K562 (cell line): ENCODE results near the gene MAD1L1. TPM values are rescaled to one million over a fixed set of nuclear protein-coding genes. Genes with fewer than 3 reads are reported as not detected.
A peak's percentile ranks its signal among the peaks of the same experiment; 100 is the strongest.

ENCODE experiments used
- ATAC-seq: fragments of 200-7000 bp; cut with Tn5 transposase; 3 replicates; pipeline ENCODE4 v1.9.1; 2020; ENCODE audit warnings: moderate library complexity
- BruUV-seq: library from RNA; stranded (reverse); fragments of 400-500 nt; replicated peaks from 2 replicates; lab custom pipeline; 2021; lab: Mats Ljungman, UMichigan
- CTCF ChIA-PET: fragments of 300-600 bp; formaldehyde crosslinking; extraction: SDS; loops from one replicate; lab custom pipeline; 2021; ENCODE audit warnings: low intra/inter-chr PET ratio; lab: Yijun Ruan, JAX
- POLR2A ChIA-PET: fragments of 300-600, 350-650 bp; sonication (Branson Sonifier 250); formaldehyde crosslinking; extraction: SDS; loops from one replicate; lab custom pipeline; 2021; ENCODE audit warnings: antibody characterized with exemption, inconsistent platforms; lab: Yijun Ruan, JAX
- DNase-seq, 4 experiments: peaks; one replicate each; pipeline versions ENCODE4 v3.0.0 to v3.0.0-alpha.2; 2011 to 2018; ENCODE audit warnings: low spot score in 3 of 4, mixed read lengths in 3 of 4; ENCODE audit errors: extremely low read depth in 1 of 4
- FAIRE-seq: peaks from 2 replicates; lab custom pipeline; 2011; peaks lifted over from hg19 to GRCh38; lab: Jason Lieb, UNC
- H2AFZ ChIP-seq: 2 replicates; pipeline ENCODE4 v1.6.0; 2011; ENCODE audit warnings: low read depth, low read length, control low read depth, inconsistent platforms
- H3K27ac ChIP-seq: fragments of 200-600 bp; 3 replicates; pipeline ENCODE4 v1.8.0; 2011; ENCODE audit warnings: low read depth, mild to moderate bottlenecking, control low read depth, inconsistent platforms, low read length, moderate library complexity, mixed read lengths; ENCODE audit errors: extremely low read depth
- H3K27me3 ChIP-seq, 2 experiments: fragments of 300-600 bp in 1 of 2; 2 replicates in 1 of 2; 3 replicates in 1 of 2; pipeline versions ENCODE4 v1.6.0 to v1.8.0; 2011; ENCODE audit warnings: inconsistent platforms in 2 of 2, low read length in 2 of 2, mild to moderate bottlenecking in 1 of 2, mixed read lengths in 1 of 2, moderate library complexity in 1 of 2; ENCODE audit not compliant: control insufficient read depth in 2 of 2, insufficient read depth in 2 of 2
- H3K36me3 ChIP-seq: fragments of 300-600 bp; 3 replicates; pipeline ENCODE4 v1.8.0; 2011; ENCODE audit warnings: mild to moderate bottlenecking, low read length, inconsistent platforms; ENCODE audit not compliant: control insufficient read depth, insufficient read depth
- H3K4me1 ChIP-seq, 2 experiments: fragments of 200-600 bp in 1 of 2; replicated peaks in 1 of 2; 2 replicates in 1 of 2; 3 replicates in 1 of 2; pipeline versions ENCODE4 v1.5.1 to v1.8.0; 2011; ENCODE audit warnings: inconsistent platforms in 2 of 2, low read length in 2 of 2, mild to moderate bottlenecking in 1 of 2, mixed read lengths in 1 of 2, moderate library complexity in 1 of 2; ENCODE audit not compliant: control insufficient read depth in 2 of 2, insufficient read depth in 2 of 2
- H3K4me2 ChIP-seq: 2 replicates; pipeline ENCODE4 v1.6.1; 2011; ENCODE audit warnings: low read length, control low read depth, inconsistent platforms, mixed read lengths; ENCODE audit not compliant: insufficient read depth
- H3K4me3 ChIP-seq: fragments of 200-600 bp; sonication (generic), shearing (Covaris generic); 2 replicates; pipeline ENCODE4 v1.5.1; 2016; ENCODE audit warnings: control low read depth, inconsistent platforms
- H3K79me2 ChIP-seq: fragments of 200-600 bp; 3 replicates; pipeline ENCODE4 v1.8.0; 2011; ENCODE audit warnings: low read length, inconsistent platforms; ENCODE audit not compliant: control insufficient read depth, insufficient read depth
- H3K9ac ChIP-seq, 2 experiments: 2 replicates each; pipeline versions ENCODE4 v1.6.0 to v1.6.1; 2011; ENCODE audit warnings: low read depth in 2 of 2, low read length in 2 of 2, control low read depth in 1 of 2, inconsistent platforms in 1 of 2, mild to moderate bottlenecking in 1 of 2, mixed read lengths in 1 of 2; ENCODE audit not compliant: insufficient read depth in 1 of 2
- H3K9me1 ChIP-seq: one replicate; pipeline ENCODE4 v1.6.0; 2011; ENCODE audit warnings: inconsistent platforms, mild to moderate bottlenecking, low read length, moderate library complexity; ENCODE audit not compliant: control insufficient read depth, insufficient read depth
- H3K9me3 ChIP-seq: replicated peaks from 2 replicates; pipeline ENCODE4 v1.5.1; 2011; ENCODE audit warnings: low read depth, low read length, inconsistent platforms; ENCODE audit not compliant: control insufficient read depth, insufficient read depth
- H4K20me1 ChIP-seq: replicated peaks from 2 replicates; pipeline ENCODE4 v1.6.1; 2011; ENCODE audit warnings: low read length, inconsistent platforms, mixed read lengths; ENCODE audit not compliant: control insufficient read depth, insufficient read depth
- EGR1 ChIP-seq: fragments of 450-650 bp; conservative IDR thresholded peaks from 2 replicates; pipeline ENCODE4 v1.6.1; 2017; ENCODE audit warnings: mild to moderate bottlenecking
- ESRRA ChIP-seq: fragments of 450-650 bp; IDR thresholded peaks from 2 replicates; pipeline ENCODE4 v1.6.1; 2014; ENCODE audit warnings: low read depth, mild to moderate bottlenecking, moderate library complexity, borderline replicate concordance
- FOXP1 ChIP-seq: sonication (generic); formaldehyde crosslinking; IDR thresholded peaks from 2 replicates; pipeline ENCODE4 v1.8.0; 2022; ENCODE audit warnings: mild to moderate bottlenecking, missing genetic modification reagents
- KDM1A ChIP-seq, 2 experiments: fragments of 450-650 bp; IDR thresholded peaks; 2 replicates each; pipeline ENCODE4 v1.6.1; 2016; ENCODE audit warnings: mild to moderate bottlenecking in 2 of 2
- MAZ ChIP-seq, 2 experiments: fragments of 450-650 bp in 1 of 2; sonication (generic) in 1 of 2; formaldehyde crosslinking; IDR thresholded peaks in 1 of 2; conservative IDR thresholded peaks in 1 of 2; 2 replicates each; pipeline versions ENCODE4 v1.4.0 to v1.5.0; 2020; ENCODE audit warnings: mild to moderate bottlenecking in 1 of 2, missing genetic modification reagents in 1 of 2
- PBX2 ChIP-seq, 2 experiments: IDR thresholded peaks in 1 of 2; conservative IDR thresholded peaks in 1 of 2; 2 replicates each; pipeline ENCODE4 v1.6.1; 2016; ENCODE audit warnings: low read depth in 2 of 2, mild to moderate bottlenecking in 1 of 2, missing compliant biosample characterization in 1 of 2, missing genetic modification characterization in 1 of 2, moderate library complexity in 1 of 2
- PHF8 ChIP-seq: fragments of 200-600 bp; sonication (generic); IDR thresholded peaks from 2 replicates; pipeline ENCODE4 v1.6.1; 2012; ENCODE audit warnings: mixed run types, mild to moderate bottlenecking, inconsistent platforms, low read length, moderate library complexity, borderline replicate concordance
- PTTG1 ChIP-seq: fragments of 450-650 bp; IDR thresholded peaks from 2 replicates; pipeline ENCODE4 v1.6.1; 2016; ENCODE audit warnings: low read depth, mild to moderate bottlenecking, missing genetic modification characterization, missing compliant biosample characterization
- RBM22 ChIP-seq: fragments of 200-400 bp; formaldehyde crosslinking; IDR thresholded peaks from 2 replicates; pipeline ENCODE4 v1.6.1; 2018; ENCODE audit warnings: low read length, low read depth; ENCODE audit not compliant: poor library complexity, severe bottlenecking
- TEAD4 ChIP-seq, 2 experiments: sonication (generic) in 1 of 2; formaldehyde crosslinking in 1 of 2; IDR thresholded peaks; 2 replicates each; pipeline versions ENCODE4 v1.6.1 to v1.8.0; 2012 to 2022; ENCODE audit warnings: borderline replicate concordance in 1 of 2, inconsistent platforms in 1 of 2, low read length in 1 of 2, mild to moderate bottlenecking in 1 of 2, missing genetic modification reagents in 1 of 2
- THRA ChIP-seq: fragments of 450-650 bp; IDR thresholded peaks from 2 replicates; pipeline ENCODE4 v1.6.1; 2017; ENCODE audit warnings: mild to moderate bottlenecking, moderate library complexity
- ZNF174 ChIP-seq: fragments of 250-450 bp; sonication (Bioruptor Pico); IDR thresholded peaks from 2 replicates; pipeline ENCODE4 v1.4.0; 2020; ENCODE audit warnings: mild to moderate bottlenecking
- WGBS: fragments of 100-300 bp; shearing (Covaris generic); methylation state at CpG from one replicate; pipeline ENCODE4 v1.1.6; 2016; ENCODE audit warnings: low coverage, mixed read lengths; ENCODE audit not compliant: insufficient coverage; ENCODE audit errors: missing lambda C conversion rate; 5-methylcytosine and 5-hydroxymethylcytosine counted together
- in situ Hi-C: fragments of 300-500 bp; cut with MboI; formaldehyde crosslinking; loops from 4 replicates; pipeline ENCODE4 v1.15.0; 2018; ENCODE audit warnings: inconsistent platforms, mixed read lengths
- intact Hi-C: fragments of 100-400 bp; cut with micrococcal nuclease; formaldehyde crosslinking; loops from 2 replicates; pipeline ENCODE4 v1.14.2; 2022
- polyA plus RNA-seq, 8 experiments: library from polyadenylated mRNA; depleted of rRNA in 4 of 8; stranded (reverse) in 5 of 8; unstranded in 3 of 8; fragments of >200 nt; fragmentation: Nextera tagmentation in 2 of 8; fragmentation: Illumina TruSeq in 1 of 8; extraction: Ambion mirVana in 2 of 8; extraction: Trizol in 1 of 8; gene quantifications; 2 replicates each; pipeline versions ENCODE4 v1.2.1 to v1.2.3, GENCODE V29; 2011 to 2014; ENCODE audit warnings: inconsistent platforms in 1 of 8, missing spikeins in 1 of 8
- total RNA-seq, 7 experiments: library from RNA; depleted of rRNA in 6 of 7; stranded (reverse); fragments of >200 nt in 6 of 7; fragmentation: Illumina TruSeq in 2 of 7; extraction: Trizol in 2 of 7; gene quantifications; 2 replicates each; pipeline versions ENCODE4 v1.2.1 to v1.2.3, GENCODE V29; 2011 to 2021; ENCODE audit warnings: low replicate concordance in 1 of 7
- TF ChIP-seq, protein P1 (sequence below), 2 experiments: IDR thresholded peaks; 2 replicates each; pipeline ENCODE4 v1.6.1; 2011; ENCODE audit warnings: borderline replicate concordance in 1 of 2, control low read depth in 1 of 2, low read depth in 1 of 2, low read length in 1 of 2, mild to moderate bottlenecking in 1 of 2, mixed read lengths in 1 of 2, moderate library complexity in 1 of 2; ENCODE audit not compliant: insufficient read depth in 1 of 2, insufficient read length in 1 of 2, poor library complexity in 1 of 2, severe bottlenecking in 1 of 2; ENCODE audit errors: extremely low read depth in 1 of 2

Gene MAD1L1
- total and polyA plus RNA-seq, 9 of the 15 experiments (the other 6 are each of a cell fraction or from before 2014, with no cell fraction given) = 1.7 to 89.7 (median 18.0) TPM

DNA sequence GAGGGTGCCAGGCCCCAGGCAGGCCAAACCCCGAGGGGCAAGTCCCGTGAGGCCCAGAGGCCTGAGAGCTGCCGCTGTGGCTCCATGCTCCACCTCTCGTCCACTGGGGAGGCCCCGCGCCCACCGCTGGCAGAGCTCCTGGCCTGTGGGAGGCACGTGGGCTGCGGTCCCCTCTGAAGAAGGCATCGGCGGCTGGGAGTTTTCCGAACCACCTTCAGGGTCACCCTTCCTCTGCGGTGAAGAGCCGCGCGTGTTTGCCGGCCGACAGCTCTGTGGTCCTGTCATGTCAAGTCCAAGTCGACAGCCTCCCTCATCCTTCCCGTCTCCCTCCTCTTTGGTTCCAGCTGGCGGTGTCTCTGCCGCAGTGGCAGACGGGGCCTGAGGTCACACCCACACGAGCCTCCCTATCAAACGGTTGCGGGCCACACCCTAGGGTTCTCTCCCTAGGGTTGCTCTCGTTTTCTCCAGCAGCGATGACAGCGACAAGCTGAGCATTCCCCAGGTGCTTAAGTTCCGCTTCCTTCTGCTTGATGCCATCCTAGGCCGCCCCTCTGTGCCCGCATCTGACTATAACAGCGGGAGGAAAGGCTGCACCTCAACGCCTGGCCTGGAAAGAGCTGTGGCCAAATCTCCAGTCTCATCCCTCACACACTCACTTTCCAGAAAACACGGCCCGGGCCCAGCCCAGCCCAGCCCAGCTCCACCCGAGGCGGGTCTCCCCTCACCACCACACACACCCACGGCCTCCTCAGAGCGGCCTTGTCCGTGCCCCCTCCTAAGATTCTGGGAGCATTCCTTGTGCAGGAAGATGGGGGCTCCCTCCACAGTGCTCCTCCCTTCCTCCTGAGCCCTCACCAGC is 377.6 kb downstream of the MAD1L1 start:
- peak; percentile 80 for ATAC-seq
- Histone ChIP-seq H3K27ac (peak overlapping the region; percentile 89), H3K4me1 (peaks cover 33 to 100% of the 10 kb centered on the region in 2 experiments)
- TF ChIP-seq KDM1A (IDR thresholded peaks at IDR 0.05) = peak; percentile 23 to 32; a peak in 1 of 4 replicates
- peak; percentile 19; the same call in 1 of the 2 replicates for TF ChIP-seq TEAD4 (IDR thresholded peaks at IDR 0.05; ENCODE audit: low read length)
- TF ChIP-seq TEAD4 (CRISPR knock-in tag; IDR thresholded peaks at IDR 0.05; ENCODE audit: borderline replicate concordance) = no peak
- peak; percentile 36; the same call in 1 of the 2 replicates for TF ChIP-seq ESRRA
- no peak for TF ChIP-seq PTTG1 (tag)
- TF ChIP-seq FOXP1 = 0 out of 2 replicates have a peak, but pooled peaks have one; percentile 25
- no peak for TF ChIP-seq ZNF174
- TF ChIP-seq, protein P1, sequence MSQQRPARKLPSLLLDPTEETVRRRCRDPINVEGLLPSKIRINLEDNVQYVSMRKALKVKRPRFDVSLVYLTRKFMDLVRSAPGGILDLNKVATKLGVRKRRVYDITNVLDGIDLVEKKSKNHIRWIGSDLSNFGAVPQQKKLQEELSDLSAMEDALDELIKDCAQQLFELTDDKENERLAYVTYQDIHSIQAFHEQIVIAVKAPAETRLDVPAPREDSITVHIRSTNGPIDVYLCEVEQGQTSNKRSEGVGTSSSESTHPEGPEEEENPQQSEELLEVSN (IDR thresholded peaks at IDR 0.05; ENCODE audit: borderline replicate concordance in 1 of 2, extremely low read depth in 1 of 2, insufficient read depth in 1 of 2, insufficient read length in 1 of 2, low read depth in 1 of 2, low read length in 1 of 2, poor library complexity in 1 of 2, severe bottlenecking in 1 of 2) = peak; percentile 80 to 89
- peak; percentile 15; the same call in 1 of the 2 replicates for TF ChIP-seq PHF8
- peak; percentile 50 for TF ChIP-seq EGR1
- no peak for TF ChIP-seq THRA
- peak; percentile 25 for TF ChIP-seq RBM22
- TF ChIP-seq PBX2 (CRISPR knock-in tag; IDR thresholded peaks at IDR 0.05; ENCODE audit: low read depth) = no peak; the same call in 1 of the 2 replicates
- TF ChIP-seq PBX2 (tag; conservative IDR thresholded peaks at IDR 0.05; ENCODE audit: low read depth) = peak; percentile 34
- TF ChIP-seq MAZ (CRISPR knock-in tag; conservative IDR thresholded peaks at IDR 0.05 in 1 of 2, IDR thresholded peaks at IDR 0.05 in 1 of 2) = peak; percentile 58 to 68; a peak in 3 of 4 replicates

More for the DNA sequence above, 377.6 kb downstream of the MAD1L1 start:
- peak overlapping the region; percentile 7; the same call in 1 of the 2 replicates for H2AFZ ChIP-seq
- in situ Hi-C loops = no loop called here
- FAIRE-seq (peak; percentile 99), DNase-seq (peak; percentile 81 to 95 (median 84))
- TSS peak; percentile 90 for BruUV-seq
- H3K4me3 ChIP-seq = peak overlapping the region; percentile 56
- peak overlapping the region; percentile 84 for H3K4me2 ChIP-seq
- CTCF ChIA-PET = no interaction called here
- H3K9me1 ChIP-seq = peaks cover 6% of the 10 kb centered on the region
- peaks cover 3% of the 10 kb centered on the region for H3K9me3 ChIP-seq
- under 1% methylated on average over 40 of the region's 41 CpGs for WGBS
- H3K27me3 ChIP-seq = no peaks in the 10 kb centered on the region
- H3K36me3 ChIP-seq = peaks cover 33% of the 10 kb centered on the region
- intact Hi-C loops = loop anchor here (2.0 to 10.0 kb wide), 2 partner anchors 20 to 250 kb away; no protein-coding TSS in a partner anchor
- POLR2A ChIA-PET = interaction anchor here (0.6 to 1.8 kb wide), 9 partner anchors 9 to 499 kb away, joined by 3 to 11 read pairs (median 4); no protein-coding TSS in a partner anchor
- peak overlapping the region; percentile 76 to 97 for H3K9ac ChIP-seq
- no peaks in the 10 kb centered on the region for H4K20me1 ChIP-seq
- H3K79me2 ChIP-seq = peaks cover 61% of the 10 kb centered on the region
